ENCODE measurements around the gene RNASEH2B. TPM values are rescaled to one million over a fixed set of nuclear protein-coding genes. Genes with fewer than 3 reads are reported as not detected.

The RNASEH2B gene
- total RNA-seq (2021): 74.1 and 80.7 TPM in 2 replicates
- percentile 85 among the genes with signal in this experiment for Bru-seq, nascent RNA
- percentile 84 among the genes with signal in this experiment for BruChase-seq, experiment 1, labeled RNA remaining after a 2-hour chase
- percentile 67 among the genes with signal in this experiment for BruChase-seq, experiment 2, labeled RNA remaining after a 6-hour chase
- long read RNA-seq, full-length matches to known transcripts: 89 of 109 reads
- long read RNA-seq, partial matches to known transcripts: 4 of 109 reads
- long read RNA-seq, other reads (novel, unspliced or antisense): 16 of 109 reads

DNA sequence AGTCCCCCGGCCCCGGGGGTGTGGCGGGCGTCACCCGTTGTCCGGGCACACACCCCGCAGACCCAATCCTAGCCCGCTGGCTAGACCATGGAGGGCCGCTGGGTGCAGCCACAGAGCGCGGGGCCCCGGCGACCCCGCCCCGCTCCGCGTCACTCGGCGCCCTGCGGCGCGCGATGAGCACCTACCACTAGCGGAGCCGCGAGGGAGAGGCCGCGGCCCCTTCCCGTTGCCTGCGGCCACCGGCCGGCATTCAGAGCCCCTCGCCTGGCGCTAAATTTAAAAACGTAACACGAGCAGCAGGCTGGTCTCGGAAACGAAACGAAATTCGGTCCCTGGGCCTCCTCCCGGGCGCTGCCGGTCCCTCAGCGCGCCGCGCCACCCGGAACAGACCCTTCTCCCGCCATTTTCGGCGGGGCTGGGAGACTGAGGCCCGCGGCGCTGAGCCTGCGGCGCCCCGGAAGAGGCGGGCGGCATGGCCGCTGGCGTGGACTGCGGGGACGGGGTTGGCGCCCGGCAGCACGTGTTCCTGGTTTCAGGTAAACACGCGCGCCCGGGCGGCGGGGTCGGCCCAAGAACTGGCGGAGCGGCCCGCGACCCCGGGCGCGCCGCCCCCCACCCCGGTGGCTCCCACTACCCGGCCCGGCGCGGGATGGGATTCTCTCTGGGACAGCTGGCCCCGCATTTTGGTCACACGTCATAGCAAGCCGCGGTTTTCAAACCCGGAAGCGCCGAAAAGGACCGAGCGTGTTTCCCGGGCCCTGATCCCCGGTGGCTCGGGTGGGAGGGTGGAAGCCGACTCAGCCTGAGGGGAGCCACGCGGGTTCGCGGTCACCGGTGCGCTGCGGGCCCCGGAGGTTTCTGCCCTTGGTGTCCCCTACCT lies at the start of gene RNASEH2B:
TSS of gene RNASEH2B (plus strand) at position 187 of the 880 bp plus-strand sequence. CDS start at position 473, 286 bp downstream.
- intact Hi-C loops (cut with micrococcal nuclease; ENCODE audit: unreplicated experiment): loop anchor here (5.0 kb wide), 4 partner anchors 103 to 933 kb away; no protein-coding TSS in a partner anchor
- Histone ChIP-seq H3K4me3 (ENCODE audit: low read depth, low read length, poor library complexity, severe bottlenecking) (peak within 1 kb of the TSS; percentile 70), H3K27me3 (replicated peaks; ENCODE audit: insufficient read depth, low read depth, low read length, poor library complexity) (no peaks in the 10 kb centered on the region), H3K9me3 (ENCODE audit: low read depth, low read length, poor library complexity, severe bottlenecking) (no peaks in the 10 kb centered on the region), H3K4me1 (ENCODE audit: insufficient read depth, low read length, poor library complexity, severe bottlenecking) (peaks cover 9% of the 10 kb centered on the region), H3K27ac (ENCODE audit: low read depth, low read length, poor library complexity, severe bottlenecking) (peak within 1 kb of the TSS; percentile 96), H3K36me3 (ENCODE audit: insufficient read depth, low read length, poor library complexity, severe bottlenecking) (no peaks in the 10 kb centered on the region)
- peak; percentile 78 for DNase-seq (ENCODE audit: low spot score)
- ChIA-PET POLR2A (ENCODE audit: low non-redundant PET) (no interaction called here), CTCF (no interaction called here)
- TF ChIP-seq CTCF (conservative IDR thresholded peaks at IDR 0.05; ENCODE audit: low read depth, low read length) (no peak), EZH2 (IDR thresholded peaks at IDR 0.05; ENCODE audit: borderline replicate concordance, low read depth, low read length, poor library complexity, severe bottlenecking) (no peak)
- BruUV-seq (replicated peaks): TSS peak; percentile 65

GRCh38 chr13:50864492-50864891 lies 45.1 kb upstream of the RNASEH2B start:
- TF ChIP-seq EZH2 (IDR thresholded peaks at IDR 0.05; ENCODE audit: borderline replicate concordance, low read depth, low read length, poor library complexity, severe bottlenecking): no peak
- no peak for TF ChIP-seq CTCF (conservative IDR thresholded peaks at IDR 0.05; ENCODE audit: low read depth, low read length)
- Histone ChIP-seq H3K27me3 (replicated peaks; ENCODE audit: insufficient read depth, low read depth, low read length, poor library complexity) (no peaks in the 10 kb centered on the region), H3K27ac (ENCODE audit: low read depth, low read length, poor library complexity, severe bottlenecking) (no peak overlapping the region), H3K36me3 (ENCODE audit: insufficient read depth, low read length, poor library complexity, severe bottlenecking) (no peaks in the 10 kb centered on the region), H3K4me3 (ENCODE audit: low read depth, low read length, poor library complexity, severe bottlenecking) (no peak overlapping the region), H3K4me1 (ENCODE audit: insufficient read depth, low read length, poor library complexity, severe bottlenecking) (no peaks in the 10 kb centered on the region), H3K9me3 (ENCODE audit: low read depth, low read length, poor library complexity, severe bottlenecking) (no peaks in the 10 kb centered on the region)
- intact Hi-C loops (cut with micrococcal nuclease; ENCODE audit: unreplicated experiment): no loop called here
- DNase-seq (ENCODE audit: low spot score): no peak
- ChIA-PET CTCF (no interaction called here), POLR2A (ENCODE audit: low non-redundant PET) (no interaction called here)
- no TSS peak for BruUV-seq (replicated peaks)

GRCh38 chr13:50866817-50867636 lies 42.6 kb upstream of the RNASEH2B start:
- H3K4me3 ChIP-seq (ENCODE audit: low read depth, low read length, poor library complexity, severe bottlenecking): no peak overlapping the region
- no peak overlapping the region for H3K27ac ChIP-seq (ENCODE audit: low read depth, low read length, poor library complexity, severe bottlenecking)
- BruUV-seq (replicated peaks): no TSS peak
- TF ChIP-seq CTCF (conservative IDR thresholded peaks at IDR 0.05; ENCODE audit: low read depth, low read length): no peak
- no peak for TF ChIP-seq EZH2 (IDR thresholded peaks at IDR 0.05; ENCODE audit: borderline replicate concordance, low read depth, low read length, poor library complexity, severe bottlenecking)
- no peaks in the 10 kb centered on the region for H3K9me3 ChIP-seq (ENCODE audit: low read depth, low read length, poor library complexity, severe bottlenecking)
- ChIA-PET POLR2A (ENCODE audit: low non-redundant PET) (no interaction called here), CTCF (no interaction called here)
- no peak for DNase-seq (ENCODE audit: low spot score)
- no peaks in the 10 kb centered on the region for H3K4me1 ChIP-seq (ENCODE audit: insufficient read depth, low read length, poor library complexity, severe bottlenecking)
- no peaks in the 10 kb centered on the region for H3K27me3 ChIP-seq (replicated peaks; ENCODE audit: insufficient read depth, low read depth, low read length, poor library complexity)
- intact Hi-C loops (cut with micrococcal nuclease; ENCODE audit: unreplicated experiment): no loop called here
- no peaks in the 10 kb centered on the region for H3K36me3 ChIP-seq (ENCODE audit: insufficient read depth, low read length, poor library complexity, severe bottlenecking)
